Activated T-cell treated with anti-CD3 and anti-CD28 coated beads, Interleukin-2, amount 50 U/mL, for 4 hours (primary cell): Measurements from ENCODE around the gene ZNF155. TPM values are rescaled to one million over a fixed set of nuclear protein-coding genes. Genes with fewer than 3 reads are reported as not detected.

Source experiments
- ATAC-seq, 2 donors: fragments of 200-7000 bp; cut with Tn5 transposase; one replicate each; pipeline ENCODE4 v1.10.0; 2021
- DNase-seq: peaks from one replicate; pipeline ENCODE4 v3.0.0-alpha.2; 2020
- H3K27me3 Mint-ChIP-seq: one replicate; pipeline ENCODE4 v1.8.0; 2021; ENCODE audit warnings: low read depth, mixed read lengths
- H3K36me3 Mint-ChIP-seq: one replicate; pipeline ENCODE4 v1.8.0; 2022; ENCODE audit warnings: mixed read lengths; ENCODE audit not compliant: insufficient read depth
- H3K4me1 Mint-ChIP-seq: one replicate; pipeline ENCODE4 v1.8.0; 2021; ENCODE audit warnings: low read depth, mixed read lengths
- H3K4me3 Mint-ChIP-seq: one replicate; pipeline ENCODE4 v1.8.0; 2021; ENCODE audit warnings: mild to moderate bottlenecking, moderate library complexity, mixed read lengths
- H3K9me3 Mint-ChIP-seq: one replicate; pipeline ENCODE4 v1.8.0; 2021; ENCODE audit warnings: mixed read lengths
- total RNA-seq, 3 donors: library from RNA; stranded (reverse); gene quantifications; one replicate each; pipeline ENCODE4 v1.2.1, GENCODE V29; 2021

Gene ZNF155
- total RNA-seq, 3 donors from 2014 or later, result 2.4 to 4.2 (median 3.7) TPM

DNA sequence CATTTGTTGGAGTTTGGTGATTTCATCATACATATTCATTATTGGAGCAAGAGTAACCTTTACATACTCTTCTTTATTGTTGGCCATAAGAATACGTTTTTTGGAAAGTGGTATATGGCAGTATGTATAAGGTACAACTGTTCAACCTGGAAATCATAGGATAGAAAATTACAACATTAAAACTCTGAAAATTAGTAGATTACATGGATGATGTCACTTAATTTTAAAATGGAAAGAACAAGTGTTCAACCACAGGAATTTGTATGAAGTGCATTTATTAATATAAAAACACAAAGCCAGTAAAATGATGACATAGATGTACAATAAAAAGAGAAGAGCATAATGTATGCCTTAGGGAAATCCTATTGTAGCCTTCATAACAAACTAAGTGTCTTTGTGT is 7.3 kb upstream of the ZNF155 start:
- Mint-ChIP-seq H3K4me1 (no peaks in the 10 kb centered on the region), H3K36me3 (peaks cover 5% of the 10 kb centered on the region), H3K9me3 (peaks cover 42% of the 10 kb centered on the region), H3K4me3 (no peak overlapping the region), H3K27me3 (peaks cover 2% of the 10 kb centered on the region)
- DNase-seq, result no peak
- no peak for ATAC-seq

DNA sequence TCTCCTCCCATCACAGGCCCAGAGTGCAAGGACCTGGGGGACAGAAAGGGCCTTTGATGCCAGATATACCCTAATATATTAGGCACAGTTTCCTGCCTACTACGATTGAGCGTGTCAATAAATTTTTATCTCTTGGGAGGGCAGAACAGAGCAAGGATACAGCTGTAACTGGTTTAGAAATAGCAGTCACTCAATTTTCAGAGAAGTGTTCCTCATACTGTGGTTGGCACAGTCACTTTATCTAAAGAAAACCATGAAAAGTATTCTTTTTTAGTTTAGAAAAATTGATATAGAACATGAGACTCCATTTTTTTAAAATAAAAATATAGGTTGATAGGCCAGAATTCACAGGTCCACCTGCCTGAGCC is 460 bp upstream of the ZNF155 start:
- peak overlapping the region; percentile 74 for H3K4me3 Mint-ChIP-seq
- DNase-seq (no peak), ATAC-seq (no peak)
- peaks cover 14% of the 10 kb centered on the region for H3K36me3 Mint-ChIP-seq
- H3K9me3 Mint-ChIP-seq, result peaks cover 5% of the 10 kb centered on the region
- no peaks in the 10 kb centered on the region for H3K27me3 Mint-ChIP-seq
- peaks cover 13% of the 10 kb centered on the region for H3K4me1 Mint-ChIP-seq

DNA sequence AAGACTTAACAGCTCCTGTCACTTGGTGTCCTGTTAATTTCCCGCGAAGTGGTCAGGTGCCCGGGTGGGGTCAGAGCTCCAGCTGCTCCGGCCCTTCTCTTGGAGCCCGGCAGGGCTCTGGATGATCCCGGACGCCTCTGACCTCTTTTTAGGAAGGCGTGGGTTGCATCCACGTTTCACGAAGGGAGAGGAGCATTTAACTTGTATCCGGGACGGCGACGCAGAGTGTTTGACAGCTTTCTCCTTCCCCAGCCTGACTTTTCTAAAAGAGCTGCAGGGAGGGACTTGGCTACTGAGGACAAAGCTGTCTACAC is 656 bp downstream of the ZNF155 start:
- Mint-ChIP-seq H3K4me1 (peaks cover 13% of the 10 kb centered on the region), H3K4me3 (peak overlapping the region; percentile 97), H3K36me3 (peaks cover 25% of the 10 kb centered on the region), H3K9me3 (peaks cover 8% of the 10 kb centered on the region), H3K27me3 (no peaks in the 10 kb centered on the region)
- DNase-seq (no peak), ATAC-seq (peak in 1 of 2 donors; percentile 11)

DNA sequence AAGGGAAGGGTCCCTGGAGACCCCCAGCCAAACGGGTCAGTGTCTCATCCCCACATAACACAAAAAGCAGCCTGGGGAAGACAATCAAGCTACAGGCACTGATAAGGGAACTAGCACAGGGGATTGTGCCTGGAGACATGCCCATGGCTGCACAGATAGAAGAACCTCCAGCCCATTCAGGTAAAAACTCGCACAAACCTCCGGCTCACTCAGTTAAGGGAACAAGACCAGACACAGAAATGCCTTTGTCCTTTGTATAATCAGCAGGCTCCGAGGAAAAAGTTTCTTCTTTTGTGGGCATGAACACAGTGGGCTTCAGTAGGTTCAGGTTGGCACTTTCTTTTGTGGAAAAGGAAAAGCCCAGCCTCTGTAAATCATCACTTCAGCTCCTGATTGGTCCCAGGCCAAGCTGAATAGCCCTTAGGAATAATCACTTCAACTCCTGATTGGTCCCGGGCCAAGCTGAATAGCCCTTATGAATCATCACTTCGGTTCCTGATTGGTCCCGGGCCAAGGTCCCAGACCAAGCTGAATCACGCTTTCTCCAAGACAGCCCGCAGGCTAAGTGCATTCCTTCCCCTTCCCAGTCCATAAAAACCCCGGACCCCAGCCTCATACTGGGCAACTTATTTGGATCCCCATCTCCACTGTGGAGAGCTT is 13.8 kb downstream of the ZNF155 start:
- DNase-seq (no peak), ATAC-seq (no peak)
- H3K36me3 Mint-ChIP-seq, result peaks cover 38% of the 10 kb centered on the region
- H3K4me3 Mint-ChIP-seq, result no peak overlapping the region
- peaks cover 31% of the 10 kb centered on the region for H3K9me3 Mint-ChIP-seq
- peaks cover 9% of the 10 kb centered on the region for H3K4me1 Mint-ChIP-seq
- H3K27me3 Mint-ChIP-seq, result no peaks in the 10 kb centered on the region

DNA sequence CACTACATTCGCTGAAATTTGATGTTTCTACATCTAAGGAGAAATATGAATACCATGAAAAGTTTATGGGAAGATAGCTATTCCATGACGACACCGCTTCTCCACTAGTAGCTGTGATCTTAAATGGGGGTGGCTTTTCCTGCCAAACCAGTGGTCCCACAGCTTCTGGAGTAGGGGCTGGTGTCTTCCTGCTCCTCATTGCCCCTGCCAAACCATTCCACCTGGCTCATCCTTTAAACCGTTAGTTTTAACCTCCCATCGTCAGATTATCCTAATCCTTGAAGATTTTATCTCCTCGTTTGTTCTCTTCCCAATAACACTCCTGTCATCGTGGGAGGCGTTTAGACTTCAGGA is 18.2 kb downstream of the ZNF155 start:
- peaks cover 21% of the 10 kb centered on the region for H3K36me3 Mint-ChIP-seq

DNA sequence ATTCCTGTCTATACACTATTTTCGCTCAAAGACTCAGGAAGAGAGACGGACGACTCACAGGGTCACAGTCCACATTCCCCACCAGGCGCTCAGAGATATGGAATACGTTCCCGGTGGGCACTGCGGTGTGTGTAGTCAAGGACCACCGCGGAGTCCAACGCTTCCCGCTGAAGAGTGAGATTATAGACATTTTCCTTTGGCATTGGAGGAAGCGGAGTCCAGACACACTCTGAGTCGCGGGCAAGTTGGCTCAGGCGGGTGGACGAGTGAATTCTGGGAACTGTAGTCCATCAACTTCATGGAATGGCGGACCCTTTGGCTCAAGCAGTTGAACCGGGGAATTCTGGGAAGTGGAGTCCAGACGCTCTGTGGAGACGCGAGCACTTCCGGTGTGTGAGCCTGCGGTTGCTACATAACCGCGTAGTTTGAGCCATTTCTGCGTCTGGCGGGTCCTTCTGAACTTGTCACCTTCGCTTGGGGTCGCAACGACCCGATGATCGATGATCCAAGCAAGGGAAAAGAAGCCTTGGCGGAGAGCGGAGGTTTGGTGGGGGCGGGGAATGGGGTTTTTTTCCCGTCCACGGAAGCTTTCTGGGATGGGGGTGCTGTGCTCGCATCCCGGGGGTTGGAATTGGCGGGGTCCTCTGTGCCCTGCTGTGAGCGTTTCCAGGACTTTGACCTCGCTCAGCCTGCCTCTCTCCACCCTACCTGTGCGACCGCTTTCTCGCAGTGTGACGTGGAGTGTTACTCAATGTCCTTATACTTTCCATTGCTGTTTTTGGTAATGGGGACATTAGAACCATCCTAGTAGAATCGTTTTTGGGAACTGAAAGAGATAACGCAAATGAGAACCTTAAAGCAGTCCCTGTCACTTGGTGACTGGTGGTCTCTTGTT is 18.8 kb downstream of the ZNF155 start, which contains the start of gene ZNF230:
Gene ZNF230, plus strand, starts transcription at position 392 of the 895 bp plus-strand sequence. CDS start 4,122 bp downstream, outside the sequence.
- H3K36me3 Mint-ChIP-seq, result peaks cover 23% of the 10 kb centered on the region
- H3K27me3 Mint-ChIP-seq, result no peaks in the 10 kb centered on the region
- DNase-seq (peak; percentile 72), ATAC-seq (peak; percentile 100)
- peak within 1 kb of the TSS; percentile 94 for H3K4me3 Mint-ChIP-seq
- H3K9me3 Mint-ChIP-seq, result peaks cover 32% of the 10 kb centered on the region
- H3K4me1 Mint-ChIP-seq, result peaks cover 18% of the 10 kb centered on the region

More for the DNA sequence above, 18.2 kb downstream of the ZNF155 start:
- DNase-seq (no peak), ATAC-seq (no peak)
- peaks cover 18% of the 10 kb centered on the region for H3K4me1 Mint-ChIP-seq
- H3K27me3 Mint-ChIP-seq, result no peaks in the 10 kb centered on the region
- H3K4me3 Mint-ChIP-seq, result peak overlapping the region; percentile 94
- peaks cover 32% of the 10 kb centered on the region for H3K9me3 Mint-ChIP-seq

DNA sequence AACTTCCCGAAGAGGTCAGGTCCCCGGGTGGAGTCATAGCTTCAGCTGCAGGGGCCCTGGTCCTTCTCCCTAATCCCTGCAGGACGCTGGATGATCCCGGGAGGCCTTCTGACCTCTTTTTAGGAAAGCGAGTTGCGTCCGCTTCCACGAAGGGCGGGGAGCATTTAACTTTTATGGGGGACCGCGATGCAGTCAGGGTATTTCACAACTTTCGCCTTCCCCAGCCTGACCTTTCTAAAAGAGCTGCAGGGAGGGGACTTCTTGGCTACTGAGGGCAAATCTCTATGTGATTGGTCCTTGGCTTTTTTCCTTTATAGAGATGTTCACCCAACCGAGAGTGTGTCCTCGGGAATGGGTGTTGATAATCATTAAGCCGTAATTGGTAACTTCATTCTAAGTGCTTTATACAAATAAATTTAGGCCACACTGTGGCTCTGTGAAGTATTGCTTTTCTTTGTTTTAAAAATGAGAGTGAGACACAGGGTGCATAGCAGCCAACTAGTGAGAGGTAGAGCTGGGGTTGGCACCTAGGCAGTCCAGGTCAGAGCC is 19.5 kb downstream of the ZNF155 start:
- DNase-seq (no peak), ATAC-seq (peak in 1 of 2 donors; percentile 3)
- H3K4me3 Mint-ChIP-seq, result peak overlapping the region; percentile 94
- peaks cover 33% of the 10 kb centered on the region for H3K9me3 Mint-ChIP-seq
- no peaks in the 10 kb centered on the region for H3K27me3 Mint-ChIP-seq
- peaks cover 18% of the 10 kb centered on the region for H3K4me1 Mint-ChIP-seq
- peaks cover 28% of the 10 kb centered on the region for H3K36me3 Mint-ChIP-seq

DNA sequence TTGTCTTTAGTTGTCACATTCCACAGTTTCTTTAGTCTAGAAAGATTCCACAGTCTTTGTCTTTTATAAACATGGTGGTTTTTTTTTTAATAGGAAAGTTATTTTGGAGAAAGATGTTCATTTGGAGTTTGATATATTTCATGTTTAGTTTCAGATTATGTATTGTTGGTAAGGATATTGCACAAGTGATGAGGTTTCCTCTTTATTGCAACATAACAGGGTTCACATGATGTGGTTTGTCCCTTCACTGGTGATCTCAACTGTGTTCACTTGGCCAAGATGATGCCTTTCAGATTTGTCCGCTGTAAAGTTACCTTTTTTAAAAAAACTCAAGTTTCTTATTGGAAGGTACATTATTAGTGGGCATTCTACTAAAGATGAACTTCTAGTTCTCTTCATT is 22.0 kb downstream of the ZNF155 start:
- Mint-ChIP-seq H3K4me1 (peaks cover 18% of the 10 kb centered on the region), H3K27me3 (no peaks in the 10 kb centered on the region), H3K4me3 (no peak overlapping the region), H3K36me3 (peaks cover 50% of the 10 kb centered on the region), H3K9me3 (peaks cover 44% of the 10 kb centered on the region)
- ATAC-seq, result no peak
- no peak for DNase-seq

DNA sequence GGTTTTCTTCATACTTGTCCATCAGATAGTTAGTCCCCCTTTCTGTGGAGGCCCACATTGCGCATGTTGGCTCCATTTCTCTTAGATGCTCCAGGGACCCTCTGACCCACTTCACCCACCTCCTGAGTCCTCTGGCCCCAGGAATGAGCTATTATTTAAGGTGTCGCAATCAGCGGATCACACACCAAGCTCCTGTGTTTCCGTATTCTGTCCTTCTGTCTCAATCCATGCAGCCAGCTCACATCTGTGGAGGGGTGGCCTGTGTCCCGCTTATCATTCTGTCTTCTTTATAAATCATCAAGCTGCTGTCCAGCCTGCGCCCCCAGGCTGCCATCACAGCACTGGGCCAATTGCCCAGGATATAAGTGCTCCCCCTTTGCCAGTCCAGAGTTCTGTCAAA is 23.5 kb downstream of the ZNF155 start:
- peaks cover 11% of the 10 kb centered on the region for H3K4me1 Mint-ChIP-seq
- no peak overlapping the region for H3K4me3 Mint-ChIP-seq
- peaks cover 63% of the 10 kb centered on the region for H3K36me3 Mint-ChIP-seq
- DNase-seq, result no peak
- ATAC-seq, result no peak
- no peaks in the 10 kb centered on the region for H3K27me3 Mint-ChIP-seq
- peaks cover 56% of the 10 kb centered on the region for H3K9me3 Mint-ChIP-seq

DNA sequence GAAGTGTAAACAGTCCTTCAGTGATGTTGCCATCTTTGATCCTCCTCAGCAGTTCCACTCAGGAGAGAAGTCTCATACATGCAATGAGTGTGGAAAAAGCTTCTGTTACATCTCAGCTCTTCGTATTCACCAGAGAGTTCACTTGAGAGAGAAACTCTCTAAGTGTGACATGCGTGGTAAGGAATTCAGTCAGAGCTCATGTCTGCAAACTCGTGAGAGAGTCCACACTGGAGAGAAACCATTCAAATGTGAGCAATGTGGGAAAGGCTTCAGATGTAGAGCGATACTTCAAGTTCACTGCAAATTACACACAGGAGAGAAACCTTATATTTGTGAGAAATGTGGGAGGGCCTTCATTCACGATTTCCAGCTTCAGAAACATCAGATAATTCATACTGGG is 26.5 kb downstream of the ZNF155 start:
- ATAC-seq (no peak), DNase-seq (no peak)
- Mint-ChIP-seq H3K36me3 (peaks cover 70% of the 10 kb centered on the region), H3K9me3 (peaks cover 82% of the 10 kb centered on the region), H3K4me1 (peaks cover 3% of the 10 kb centered on the region), H3K27me3 (no peaks in the 10 kb centered on the region), H3K4me3 (no peak overlapping the region)

DNA sequence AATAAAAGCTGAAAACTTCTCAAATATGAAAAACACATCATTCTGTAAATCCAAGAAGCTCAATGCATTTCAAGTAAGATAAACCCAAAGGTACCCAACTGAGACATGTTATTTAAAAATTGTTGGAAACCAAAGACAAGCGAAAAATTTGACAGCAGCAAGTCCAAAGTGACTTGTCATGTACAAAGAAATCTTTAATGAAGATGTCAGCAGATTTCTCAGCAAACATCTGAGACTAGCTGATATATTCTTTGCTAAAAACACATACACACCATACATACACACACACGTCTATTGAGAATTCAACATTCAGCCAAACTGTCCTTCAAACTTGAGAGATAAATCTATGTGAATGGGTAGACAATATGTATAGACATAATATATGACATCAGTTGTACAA is 35.5 kb downstream of the ZNF155 start:
- no peak overlapping the region for H3K4me3 Mint-ChIP-seq
- H3K4me1 Mint-ChIP-seq, result peaks cover under 1% of the 10 kb centered on the region
- no peak for DNase-seq
- H3K9me3 Mint-ChIP-seq, result peaks cover 59% of the 10 kb centered on the region
- H3K27me3 Mint-ChIP-seq, result peaks cover 22% of the 10 kb centered on the region
- H3K36me3 Mint-ChIP-seq, result peaks cover 6% of the 10 kb centered on the region
- no peak for ATAC-seq

DNA sequence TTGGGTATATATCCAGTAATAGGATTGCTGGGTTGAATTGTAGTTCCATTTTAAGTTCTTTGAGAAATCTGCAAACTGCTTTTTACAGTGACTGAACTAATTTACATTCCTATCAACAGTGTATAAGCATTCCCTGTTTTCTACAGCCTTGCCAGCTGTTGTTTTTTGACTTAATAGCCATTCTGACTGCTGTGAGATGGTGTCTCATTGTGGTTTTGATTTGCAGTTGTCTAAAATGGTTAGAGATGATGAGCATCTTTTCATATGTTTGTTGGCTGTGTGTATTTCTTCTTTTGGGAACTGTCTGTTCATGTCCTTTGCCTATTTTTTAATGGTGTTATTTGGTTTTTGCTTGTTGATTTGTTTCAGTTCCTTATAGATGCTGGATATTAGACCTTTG is 37.2 kb downstream of the ZNF155 start:
- peaks cover 12% of the 10 kb centered on the region for H3K36me3 Mint-ChIP-seq

DNA sequence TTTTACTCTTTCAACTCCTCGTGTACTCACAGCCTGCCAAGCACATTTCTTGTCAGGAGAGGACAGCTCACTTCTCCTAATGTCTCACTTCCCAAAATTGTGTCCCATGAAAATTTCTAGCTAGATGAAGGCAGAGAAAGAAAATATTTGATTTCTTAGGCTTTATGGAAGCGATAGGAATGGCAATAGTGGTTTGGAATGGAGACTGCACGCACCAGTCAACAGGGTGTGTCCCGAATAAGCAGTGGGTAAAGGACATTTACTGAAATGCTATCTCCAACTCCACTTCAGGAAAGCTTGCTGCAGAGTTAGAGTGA is 40.9 kb downstream of the ZNF155 start:
- ATAC-seq (no peak), DNase-seq (no peak)
- Mint-ChIP-seq H3K27me3 (peaks cover 11% of the 10 kb centered on the region), H3K36me3 (peaks cover 45% of the 10 kb centered on the region), H3K4me3 (peak overlapping the region; percentile 96), H3K4me1 (peaks cover 19% of the 10 kb centered on the region), H3K9me3 (peaks cover 41% of the 10 kb centered on the region)

More for the DNA sequence above, 37.2 kb downstream of the ZNF155 start:
- no peak overlapping the region for H3K4me3 Mint-ChIP-seq
- no peak for DNase-seq
- peaks cover 22% of the 10 kb centered on the region for H3K27me3 Mint-ChIP-seq
- no peak for ATAC-seq
- H3K4me1 Mint-ChIP-seq, result peaks cover 18% of the 10 kb centered on the region
- peaks cover 51% of the 10 kb centered on the region for H3K9me3 Mint-ChIP-seq

DNA sequence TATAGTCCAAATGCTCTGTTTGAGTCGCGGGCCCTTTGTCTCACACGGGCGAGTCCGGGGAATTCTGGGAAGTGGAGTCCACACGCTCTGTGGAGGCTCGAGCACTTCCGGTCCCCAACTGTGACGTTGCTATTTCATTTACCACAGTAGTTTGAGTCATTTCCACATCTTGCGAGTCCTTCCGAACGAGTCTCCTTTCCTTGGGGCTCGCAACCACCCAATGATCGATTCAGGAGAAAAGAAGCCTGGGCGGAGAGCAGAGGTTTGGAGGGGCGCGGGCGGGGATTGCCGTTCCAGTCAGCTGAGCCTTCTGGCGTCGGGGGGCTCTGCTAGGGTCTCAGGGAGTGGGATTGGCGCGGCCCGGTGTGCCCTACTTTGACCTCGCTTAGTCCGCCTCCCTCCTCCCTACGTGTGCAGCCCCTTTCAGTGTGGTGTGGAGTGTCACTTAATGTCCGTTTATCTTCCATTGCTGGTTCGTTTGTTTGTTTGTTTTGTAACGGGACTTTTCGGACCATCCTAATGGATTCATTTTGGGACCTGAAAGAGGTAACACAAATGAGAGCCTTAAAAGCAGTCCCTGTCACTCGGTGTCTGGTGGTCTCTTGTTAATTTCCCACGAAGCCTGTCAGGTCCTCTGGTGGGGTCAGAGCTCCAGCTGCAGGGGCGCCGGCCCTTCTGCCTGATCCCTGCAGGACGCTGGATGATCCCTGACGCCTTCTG is 41.4 kb downstream of the ZNF155 start, which contains the start of gene ZNF222:
Gene ZNF222, plus strand, starts transcription at position 163 of the 720 bp plus-strand sequence. Its CDS starts 58 bp downstream, at position 221.
- H3K4me3 Mint-ChIP-seq, result peak within 1 kb of the TSS; percentile 96
- peak; percentile 75 for DNase-seq
- ATAC-seq, result peak; percentile 99 to 100
- H3K27me3 Mint-ChIP-seq, result peaks cover 8% of the 10 kb centered on the region
- H3K9me3 Mint-ChIP-seq, result peaks cover 39% of the 10 kb centered on the region
- peaks cover 45% of the 10 kb centered on the region for H3K36me3 Mint-ChIP-seq
- peaks cover 19% of the 10 kb centered on the region for H3K4me1 Mint-ChIP-seq
